Measurements from ENCODE around the gene PCED1B.
"Not testable (repeated sequence)": the region's sequence is repeated elsewhere in the genome, so short reads cannot be mapped to it uniquely, and the experiment has no call there.

The PCED1B gene

DNA sequence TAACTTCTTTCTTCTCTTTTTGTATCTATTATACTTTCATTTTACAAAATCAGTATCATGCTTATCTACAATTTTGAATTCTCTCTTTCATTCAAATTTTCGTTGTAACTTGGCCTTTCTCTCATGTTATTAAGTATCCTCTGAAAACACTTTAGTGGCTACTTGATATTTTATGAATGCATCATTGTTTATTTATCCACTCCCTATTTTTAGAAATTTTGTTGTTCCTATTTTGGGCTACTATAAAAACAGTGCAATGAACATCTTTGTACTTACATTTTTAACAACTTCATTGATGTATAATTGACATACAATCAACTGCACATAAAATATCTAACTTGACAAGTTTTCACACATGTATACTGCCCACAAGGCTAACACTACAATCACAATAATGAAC is 44.3 kb downstream of the PCED1B start:
- DNase-seq: no peak

DNA sequence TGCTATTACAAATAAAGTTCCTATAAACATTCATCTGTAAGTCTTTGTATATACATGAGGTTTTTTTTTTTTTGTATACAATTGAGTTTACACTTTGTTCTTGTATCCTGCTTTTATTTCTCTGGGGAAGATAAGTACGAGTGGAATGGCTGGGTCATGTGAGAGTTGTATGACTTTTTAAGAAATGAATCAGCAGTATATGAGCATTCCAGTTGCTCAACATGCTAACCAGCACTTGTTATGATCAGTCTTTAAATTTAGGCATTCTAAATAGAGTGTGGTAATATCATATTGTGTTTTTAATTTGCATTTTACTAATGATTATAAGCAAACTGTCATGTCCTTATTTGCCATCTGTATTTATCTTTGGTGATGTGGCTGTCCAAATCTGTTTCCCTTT is 45.0 kb downstream of the PCED1B start:
- DNase-seq: no peak

DNA sequence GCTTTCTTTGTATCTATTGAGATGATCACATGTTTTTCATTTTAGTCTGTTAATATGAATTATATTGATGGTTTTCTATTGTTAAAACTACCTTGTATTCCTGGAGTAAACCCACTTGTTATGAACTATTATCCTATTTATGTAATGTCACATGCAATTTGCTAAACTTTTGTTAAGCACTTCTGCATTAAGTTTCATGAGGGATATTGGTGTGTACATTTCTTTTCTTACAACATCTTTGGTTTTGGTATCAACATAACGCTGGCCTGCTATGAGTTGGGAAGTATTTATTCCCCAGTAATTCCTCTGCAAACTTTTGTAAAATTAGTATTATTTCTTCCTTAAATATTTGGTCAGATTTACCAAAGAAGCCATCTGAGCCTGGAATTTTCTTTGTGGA is 46.8 kb downstream of the PCED1B start:
- DNase-seq: no peak

DNA sequence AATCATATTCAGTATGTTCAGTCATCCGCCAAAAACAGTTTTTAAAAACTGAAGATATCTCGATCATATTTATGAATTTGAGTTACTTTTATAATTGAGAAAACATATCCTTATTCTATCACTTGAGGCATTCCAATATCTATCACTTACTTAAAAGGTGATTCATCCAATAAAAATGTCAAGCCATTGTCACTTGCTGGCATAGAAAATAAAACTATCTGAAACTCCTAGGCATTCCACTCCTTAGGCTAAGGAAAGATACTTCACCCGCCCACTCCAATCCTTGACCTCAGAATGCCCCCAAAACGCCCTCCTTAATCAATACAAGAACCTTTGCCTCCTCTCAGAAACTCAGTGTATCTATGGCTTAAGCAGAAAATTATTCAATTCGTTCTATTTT is 51.6 kb downstream of the PCED1B start:
- no peak for DNase-seq

DNA sequence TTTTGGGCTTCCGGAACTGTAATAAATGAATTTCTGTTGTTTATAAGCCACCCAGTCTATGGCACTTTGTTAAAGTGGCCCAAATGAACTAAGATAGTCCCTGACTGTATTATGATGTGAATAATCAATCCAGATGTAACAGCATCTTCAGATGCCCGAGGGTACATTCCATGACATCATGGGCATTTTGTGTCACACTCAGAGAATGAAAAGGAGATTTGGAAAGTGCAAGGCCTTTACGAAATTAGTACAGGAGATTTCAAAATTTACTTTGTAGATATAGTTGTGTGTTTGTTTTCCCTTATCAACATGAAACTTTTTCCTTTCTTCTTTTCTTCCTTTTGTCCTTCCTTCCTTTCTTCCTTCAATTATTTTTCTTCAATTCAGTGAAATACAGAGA is 54.6 kb downstream of the PCED1B start:
- no peak for DNase-seq

DNA sequence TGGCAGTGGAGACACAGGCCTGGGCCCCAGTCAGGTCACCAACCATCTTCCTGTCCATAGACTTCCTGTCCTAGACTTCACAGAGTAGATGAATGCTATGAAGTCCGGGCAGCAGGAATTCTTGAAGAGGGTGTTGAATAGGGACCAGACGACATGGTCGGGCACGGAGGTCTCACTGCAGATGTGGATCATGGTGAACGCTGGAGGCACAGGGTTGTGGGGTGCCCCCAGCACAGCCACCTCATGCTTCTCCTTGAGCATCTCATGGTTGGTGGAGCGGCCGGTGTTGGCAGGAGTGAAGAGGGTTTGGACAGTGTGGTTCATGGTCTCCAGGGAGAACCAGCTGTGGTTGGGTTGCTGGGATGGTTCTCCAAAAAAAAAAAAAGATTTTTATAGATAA is 56.2 kb downstream of the PCED1B start:
- no peak for DNase-seq

DNA sequence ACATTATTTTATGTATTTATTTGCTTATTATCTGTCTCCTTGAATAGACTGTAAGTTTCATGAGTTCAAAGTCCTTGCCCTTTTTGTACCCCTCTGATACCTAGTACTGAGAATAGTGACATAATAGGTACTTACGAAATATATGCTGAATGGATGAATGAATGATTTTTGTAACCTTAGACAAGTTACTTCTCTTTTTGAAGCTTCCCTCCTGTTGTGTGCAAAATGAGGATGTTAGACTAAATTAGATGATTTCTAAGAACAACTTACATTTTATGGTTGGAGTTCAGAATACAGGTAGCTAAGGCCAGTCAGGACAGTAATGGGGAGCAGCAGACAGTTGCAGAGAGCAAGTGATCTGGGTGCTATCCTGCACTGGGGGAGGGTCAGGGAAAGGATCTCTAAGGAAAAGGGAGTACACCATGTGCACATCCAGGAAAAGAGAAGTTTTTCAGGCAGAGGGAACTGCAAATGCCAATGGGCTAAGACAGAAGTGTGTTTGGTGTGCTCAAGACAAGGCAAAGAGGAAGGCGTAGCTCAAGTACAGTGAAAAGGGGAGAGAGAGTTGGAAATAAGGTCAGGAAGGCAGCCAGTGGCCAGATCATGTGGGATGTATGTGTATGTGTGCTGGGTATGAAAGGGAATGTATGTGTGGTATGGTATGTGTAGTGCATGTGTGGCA is 59.7 kb downstream of the PCED1B start:
- DNase-seq: no peak

DNA sequence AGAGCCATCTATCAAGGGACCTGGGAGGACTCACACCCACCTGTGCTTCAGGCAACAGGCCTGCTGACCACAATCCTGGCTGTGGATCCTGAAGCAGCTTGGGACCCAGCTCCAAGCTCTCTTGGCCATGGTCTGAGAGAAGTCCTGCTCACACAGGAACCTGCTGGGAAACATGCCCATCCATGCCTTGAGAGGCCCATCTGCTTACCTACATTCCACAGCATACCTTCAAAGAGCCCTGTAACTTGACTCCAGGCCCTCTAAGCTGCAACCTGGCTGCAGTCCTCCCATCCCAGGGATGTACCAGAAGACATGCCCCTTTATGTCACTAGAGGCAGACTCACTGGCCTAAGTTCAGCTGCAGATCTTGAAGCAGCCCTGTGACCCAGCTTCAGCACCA is 62.0 kb downstream of the PCED1B start:
- DNase-seq: no peak

DNA sequence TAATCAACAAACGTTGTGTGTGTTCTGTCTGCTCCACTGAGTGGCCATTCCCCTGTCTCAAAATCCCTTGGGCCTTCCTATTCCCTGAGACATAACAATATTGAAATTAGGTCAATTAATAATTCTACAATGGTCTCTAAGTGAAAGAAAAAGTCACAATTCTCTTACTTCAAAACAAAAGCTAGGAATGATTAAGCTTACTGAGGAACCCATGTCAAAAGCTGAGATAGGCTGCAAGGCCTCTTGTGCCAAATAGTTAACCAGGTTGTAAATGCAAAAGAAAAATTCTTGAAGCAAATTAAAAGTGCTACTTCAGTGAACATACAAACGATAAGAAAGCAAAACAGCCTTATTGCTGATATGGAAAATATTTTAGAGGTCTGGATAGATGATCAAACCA is 65.3 kb downstream of the PCED1B start:
- DNase-seq: no peak

DNA sequence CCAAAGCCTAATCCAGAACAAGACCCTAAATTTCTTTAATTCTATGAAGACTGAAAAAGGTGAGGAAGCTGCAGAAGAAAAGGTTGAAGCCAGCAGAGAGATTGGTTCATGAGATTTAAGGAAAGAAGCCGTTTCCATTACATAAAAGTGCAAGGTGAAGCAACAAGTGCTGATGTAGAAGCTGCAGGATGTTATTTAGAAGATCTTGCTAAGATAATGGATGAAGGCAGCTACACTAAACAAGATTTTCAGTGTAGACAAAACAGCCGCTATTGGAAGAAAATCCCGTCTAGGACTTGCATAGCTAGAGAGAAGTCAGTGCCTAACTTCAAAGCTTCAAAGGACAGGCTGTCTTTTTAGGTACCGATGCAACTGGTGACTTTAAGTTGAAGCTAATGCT is 65.8 kb downstream of the PCED1B start:
- no peak for DNase-seq

DNA sequence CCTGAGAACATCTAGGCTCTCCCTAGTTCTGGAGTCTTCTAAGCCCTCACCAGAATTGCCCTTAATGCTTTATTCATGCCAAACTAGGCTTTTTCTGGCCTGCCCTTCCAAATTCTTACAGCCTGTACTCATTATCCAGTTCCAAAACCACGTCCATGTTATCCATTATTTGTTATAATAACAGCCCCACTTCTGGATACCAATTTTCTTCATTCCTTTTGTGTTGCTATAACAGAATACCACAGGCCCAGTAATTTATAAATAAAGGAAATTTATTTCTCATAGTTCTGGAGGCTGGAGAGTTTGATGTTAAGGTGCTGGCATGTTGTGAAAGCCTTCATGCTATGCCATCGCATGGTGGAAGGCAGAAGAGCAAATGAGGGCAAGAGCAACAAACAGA is 68.3 kb downstream of the PCED1B start:
- no peak for DNase-seq

DNA sequence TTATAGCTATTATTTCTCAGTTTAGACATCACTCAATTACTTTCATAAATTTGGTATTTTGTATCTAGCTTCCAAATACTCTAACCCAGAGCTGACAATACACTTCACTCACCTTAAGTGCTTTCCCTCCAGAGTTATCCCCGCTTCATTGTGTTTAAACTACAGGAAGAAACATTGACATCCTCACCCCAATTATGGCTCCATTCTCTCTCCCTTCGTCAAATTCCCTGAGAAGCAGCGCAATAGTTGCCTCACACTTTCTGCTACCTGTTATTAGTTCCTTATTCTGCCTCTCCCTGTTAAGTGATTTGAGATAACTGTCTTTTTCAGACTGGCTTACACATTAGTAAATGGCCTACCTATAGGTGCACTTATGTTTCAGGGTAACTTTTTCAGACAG is 69.7 kb downstream of the PCED1B start:
- DNase-seq: no peak

DNA sequence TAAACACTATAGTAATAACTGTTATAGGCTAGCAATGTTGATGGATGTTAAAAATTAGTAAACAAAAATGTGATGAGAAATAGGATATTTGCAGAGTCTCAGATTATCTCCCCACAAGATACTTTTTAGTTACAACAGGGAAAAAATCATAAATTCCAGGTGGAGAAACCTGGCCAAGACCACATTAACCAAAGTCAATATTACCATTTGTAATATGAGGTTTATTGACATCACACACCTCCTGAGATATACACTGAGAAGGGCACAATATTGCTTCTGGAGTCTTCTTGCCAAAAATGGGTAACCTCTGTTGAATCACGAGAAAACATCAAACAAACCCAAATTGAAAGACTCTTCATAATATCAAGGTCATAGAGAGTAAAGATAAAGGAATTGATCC is 72.7 kb downstream of the PCED1B start:
- DNase-seq: no peak

DNA sequence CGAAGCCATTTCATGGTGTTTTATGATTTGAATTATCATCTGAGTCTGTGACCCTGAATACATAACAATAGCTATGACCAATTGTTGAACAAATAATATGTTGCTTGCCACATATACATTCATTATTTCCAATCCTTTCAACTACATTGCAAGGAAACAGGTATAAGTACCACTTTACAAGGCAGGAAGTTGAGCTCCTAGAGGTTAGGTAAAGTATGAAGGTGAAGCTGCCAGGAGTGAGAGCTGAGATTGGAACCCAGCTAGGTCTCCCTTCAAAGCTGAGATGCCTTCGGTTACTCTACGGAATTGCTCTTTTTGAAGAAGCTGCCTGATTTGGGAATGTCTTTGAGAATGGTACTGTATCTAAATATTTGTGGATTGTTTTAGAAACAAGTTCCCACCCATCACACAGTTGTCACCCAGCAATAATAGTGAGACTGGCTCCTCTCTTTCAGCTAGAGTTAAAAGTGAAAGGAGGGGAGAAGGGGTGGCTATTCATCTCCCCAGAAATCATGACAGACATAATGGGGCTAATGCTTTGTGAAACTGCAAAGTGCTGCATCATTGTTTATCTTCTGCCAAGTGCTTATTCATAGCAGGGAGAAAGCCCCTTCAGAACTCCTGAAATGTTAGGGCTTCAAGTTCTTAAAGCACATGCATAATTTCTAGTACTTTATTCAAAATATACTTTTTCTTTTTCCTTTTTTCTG is 76.2 kb downstream of the PCED1B start:
- DNase-seq: no peak

DNA sequence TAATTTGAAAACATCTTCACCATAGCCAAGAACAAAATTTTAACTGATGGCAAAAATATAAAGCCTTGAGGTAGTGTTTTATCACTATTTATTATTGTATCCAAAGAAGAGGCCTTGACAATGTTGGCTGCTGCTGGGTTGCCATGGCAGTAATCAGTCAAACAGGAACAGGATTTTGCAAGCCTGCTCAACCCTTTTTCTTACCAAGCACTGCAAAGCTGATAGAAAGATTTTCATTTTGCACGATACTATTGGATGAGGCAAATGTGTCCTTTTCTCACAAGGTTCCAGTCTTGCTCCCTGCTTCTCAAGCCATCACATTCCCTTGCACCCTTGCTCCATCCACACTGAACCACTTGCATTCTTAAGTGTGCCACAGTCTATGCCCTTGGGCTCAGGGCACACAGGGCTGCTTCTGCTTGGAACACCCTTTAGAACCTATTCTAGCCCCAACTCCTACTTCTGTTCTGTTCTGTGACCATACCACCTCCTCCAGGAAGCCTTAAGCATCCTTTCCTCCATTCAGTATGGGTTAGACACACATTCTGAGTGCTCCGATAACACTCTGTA is 76.8 kb downstream of the PCED1B start:
- no peak for DNase-seq

DNA sequence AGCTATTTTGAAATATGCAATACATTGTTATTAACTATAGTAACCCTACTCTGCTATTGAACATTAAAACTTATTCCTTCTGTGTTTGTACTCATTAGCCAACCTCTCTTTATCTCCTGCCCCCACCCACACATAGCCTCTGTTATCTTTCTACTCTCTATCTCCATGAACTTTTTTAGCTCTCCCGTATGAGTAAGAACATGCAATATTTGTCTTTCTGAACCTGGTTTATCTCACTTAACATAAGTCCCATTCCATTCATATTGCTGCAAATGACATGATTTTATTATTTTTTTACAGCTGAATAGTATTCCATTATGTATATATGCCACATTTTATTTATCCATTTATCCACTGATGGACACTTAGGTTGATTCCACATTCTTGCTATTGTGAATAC is 79.4 kb downstream of the PCED1B start:
- no peak for DNase-seq

DNA sequence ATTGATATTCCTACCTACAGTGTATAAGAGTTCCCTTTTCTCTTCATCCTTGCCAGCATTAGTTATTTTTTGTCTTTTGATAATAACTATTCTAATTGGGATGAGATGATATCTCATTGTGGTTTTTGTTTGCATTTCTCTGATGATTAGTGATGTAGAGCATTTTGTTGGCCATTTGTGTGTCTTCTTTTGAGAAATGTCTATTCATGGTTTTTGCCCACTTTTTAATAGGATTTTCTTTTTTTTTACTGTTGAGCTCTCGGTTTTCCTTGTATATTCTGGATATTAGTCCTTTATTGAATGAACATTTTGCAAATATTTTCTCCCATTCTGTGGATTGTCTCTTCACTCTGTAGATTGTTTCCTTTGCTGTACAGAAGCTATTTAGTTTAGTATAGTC is 79.9 kb downstream of the PCED1B start:
- no peak for DNase-seq

DNA sequence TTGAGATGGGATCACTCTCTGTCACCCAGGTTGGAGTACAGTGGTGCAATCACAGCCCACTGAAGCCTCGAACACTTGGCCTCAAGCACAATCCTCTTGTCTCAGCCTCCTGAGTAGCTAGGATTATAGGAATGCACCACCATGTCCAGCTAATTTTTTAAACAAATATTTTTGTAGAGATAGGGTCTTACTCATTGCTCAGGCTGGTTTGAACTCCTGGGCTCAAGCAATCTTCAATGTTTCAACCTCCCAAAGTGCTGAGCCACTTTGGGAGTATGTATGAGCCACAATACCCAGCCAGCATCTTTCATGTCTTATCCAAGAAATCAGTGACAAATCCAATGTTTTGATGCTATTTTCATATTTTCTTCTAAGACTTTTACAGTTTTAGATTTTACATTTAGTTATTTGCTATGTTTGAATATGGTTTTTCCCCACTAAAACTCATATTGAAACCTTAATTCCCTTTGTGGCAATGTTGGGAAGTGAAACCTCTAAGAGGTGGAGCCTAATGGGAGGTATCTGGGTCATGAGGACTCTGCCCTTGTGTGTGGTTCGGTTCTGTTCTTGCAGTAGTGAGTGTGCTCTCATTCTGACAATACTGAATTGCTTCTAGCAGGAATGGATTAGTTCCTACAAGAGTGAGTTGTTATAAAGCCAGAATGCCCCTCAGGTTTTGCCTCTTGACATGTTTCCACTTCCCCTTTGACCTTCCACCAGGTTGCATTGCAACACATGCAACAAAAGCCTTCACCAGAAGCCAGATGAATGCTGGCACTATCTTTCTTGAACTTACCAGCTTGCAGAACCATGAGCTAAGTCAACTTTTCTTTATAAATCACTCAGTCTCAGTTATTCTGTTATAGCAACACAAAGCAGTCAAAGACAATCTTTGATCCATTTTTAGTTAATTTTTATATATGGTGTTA is 81.2 kb downstream of the PCED1B start:
- DNase-seq: no peak

DNA sequence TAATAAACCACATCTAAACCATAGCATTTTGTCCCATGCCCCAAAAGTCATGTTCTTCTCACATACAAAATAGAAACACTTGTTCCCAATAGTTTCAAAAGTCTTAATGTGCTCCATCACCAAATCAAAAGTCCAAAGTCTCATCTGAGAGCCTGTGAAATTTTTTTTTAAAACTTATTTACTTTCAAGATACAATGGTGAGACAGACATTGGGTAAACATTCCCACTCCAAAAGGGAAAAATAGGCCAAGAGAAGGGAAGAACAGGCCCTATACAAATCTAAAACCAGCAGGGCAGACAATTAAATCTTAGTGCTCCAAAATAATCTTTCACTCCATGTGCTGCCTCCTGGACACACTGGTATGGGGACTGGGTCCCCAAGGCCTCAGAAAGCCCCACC is 84.7 kb downstream of the PCED1B start:
- DNase-seq: no peak

DNA sequence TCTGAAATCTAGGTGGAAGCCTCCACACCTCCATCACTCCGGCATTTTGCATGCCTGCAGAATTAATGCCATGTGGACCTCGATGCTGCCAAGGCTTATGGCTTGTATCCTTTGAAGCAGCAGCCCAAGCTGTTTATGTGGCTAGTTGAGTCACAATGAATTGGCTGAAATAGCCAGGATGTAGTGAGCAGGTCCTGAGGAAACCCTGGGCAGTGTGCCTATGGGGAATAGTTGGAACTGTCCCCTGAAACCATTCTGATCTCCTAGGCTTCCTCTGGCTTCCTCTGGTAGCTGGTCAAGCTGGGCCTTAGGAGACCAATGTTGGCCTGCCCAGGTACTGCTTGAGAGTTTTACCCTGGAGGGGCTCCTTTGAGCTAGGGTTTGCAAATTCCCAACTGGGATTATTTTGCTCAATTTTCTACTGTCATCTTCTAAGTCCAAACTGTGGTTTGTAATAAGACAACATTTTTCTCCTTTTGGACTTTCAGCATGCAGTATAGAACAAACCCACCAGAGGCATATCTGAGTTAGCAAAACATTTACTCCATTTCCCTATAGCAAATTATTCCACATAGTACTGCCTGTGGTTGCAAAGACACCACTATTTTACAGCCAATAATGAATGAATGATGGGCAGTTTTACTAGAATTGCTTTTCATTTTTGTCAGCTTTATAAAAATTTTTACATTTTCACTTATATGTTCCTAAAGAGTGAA is 85.5 kb downstream of the PCED1B start:
- no peak for DNase-seq

DNA sequence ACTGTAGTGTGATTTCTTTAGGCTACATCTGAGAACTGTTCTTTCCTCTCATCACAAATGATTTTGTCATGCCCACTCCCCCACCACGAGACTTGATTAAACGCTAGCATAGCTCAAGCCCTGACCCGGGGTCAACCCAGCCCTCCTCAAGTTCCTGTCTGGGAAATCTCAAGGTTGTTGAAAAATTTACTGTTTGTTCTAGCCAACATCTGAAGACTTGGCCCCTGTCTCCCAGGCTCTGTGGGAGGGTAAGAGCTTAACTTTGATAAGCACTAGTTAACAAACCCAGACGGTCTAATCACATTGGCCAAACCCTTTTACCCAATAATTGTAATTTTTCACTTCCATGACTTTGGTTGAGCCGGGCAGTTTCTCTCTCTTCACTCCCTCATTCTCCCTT is 86.5 kb downstream of the PCED1B start:
- no peak for DNase-seq

DNA sequence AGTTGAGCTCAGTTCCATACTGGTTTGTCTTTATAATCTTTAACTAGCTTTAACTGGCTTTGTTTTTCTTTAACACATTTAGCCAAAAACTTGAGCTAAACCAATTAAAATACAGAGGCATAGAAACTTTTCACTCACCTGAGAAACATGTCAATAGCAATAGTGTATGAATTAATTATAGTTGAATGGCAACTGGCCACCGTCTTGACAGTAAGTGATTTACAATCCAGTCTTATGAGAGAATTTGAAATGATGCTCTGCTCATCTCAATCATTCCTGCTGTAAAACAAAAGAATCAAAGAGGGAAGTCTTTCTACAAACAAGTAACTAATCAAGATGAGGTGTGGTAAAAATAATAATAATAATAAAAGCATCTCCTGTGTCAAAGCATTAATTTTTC is 86.9 kb downstream of the PCED1B start:
- no peak for DNase-seq

DNA sequence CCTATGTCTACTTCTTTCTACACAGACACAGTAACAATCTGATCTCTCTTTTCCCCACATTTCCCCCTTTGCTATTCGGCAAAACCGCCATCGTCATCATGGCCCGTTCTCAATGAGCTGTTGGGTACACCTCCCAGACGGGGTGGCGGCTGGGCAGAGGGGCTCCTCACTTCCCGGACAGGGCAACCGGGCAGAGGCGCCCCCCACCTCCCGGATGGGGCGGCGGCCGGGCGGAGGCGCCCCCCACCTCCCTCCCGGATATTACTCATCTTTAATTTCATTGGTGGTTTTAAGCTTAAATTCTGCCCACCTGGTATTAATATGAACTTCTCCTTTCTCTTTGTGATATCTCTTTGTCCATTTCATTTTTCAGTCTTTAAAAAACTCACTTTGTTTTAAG is 90.9 kb downstream of the PCED1B start:
- not testable (repeated sequence) for DNase-seq
